K562 (cell line): ENCODE data around the gene ZNF490. TPM values are rescaled to one million over a fixed set of nuclear protein-coding genes. Genes with fewer than 3 reads are reported as not detected.
A peak's percentile ranks its signal among the peaks of the same experiment; 100 is the strongest.
"Not testable (repeated sequence)": the region's sequence is repeated elsewhere in the genome, so short reads cannot be mapped to it uniquely, and the experiment has no call there.

Experiments used
- ATAC-seq: fragments of 200-7000 bp; cut with Tn5 transposase; 3 replicates; pipeline ENCODE4 v1.9.1; 2020; ENCODE audit warnings: moderate library complexity
- BruUV-seq: library from RNA; stranded (reverse); fragments of 400-500 nt; replicated peaks from 2 replicates; lab custom pipeline; 2021; lab: Mats Ljungman, UMichigan
- CTCF ChIA-PET: fragments of 300-600 bp; formaldehyde crosslinking; extraction: SDS; loops from one replicate; lab custom pipeline; 2021; ENCODE audit warnings: low intra/inter-chr PET ratio; lab: Yijun Ruan, JAX
- POLR2A ChIA-PET: fragments of 300-600, 350-650 bp; sonication (Branson Sonifier 250); formaldehyde crosslinking; extraction: SDS; loops from one replicate; lab custom pipeline; 2021; ENCODE audit warnings: antibody characterized with exemption, inconsistent platforms; lab: Yijun Ruan, JAX
- DNase-seq, 4 experiments: peaks; one replicate each; pipeline versions ENCODE4 v3.0.0 to v3.0.0-alpha.2; 2011 to 2018; ENCODE audit warnings: low spot score in 3 of 4, mixed read lengths in 3 of 4; ENCODE audit errors: extremely low read depth in 1 of 4
- FAIRE-seq: peaks from 2 replicates; lab custom pipeline; 2011; peaks lifted over from hg19 to GRCh38; lab: Jason Lieb, UNC
- H2AFZ ChIP-seq: 2 replicates; pipeline ENCODE4 v1.6.0; 2011; ENCODE audit warnings: low read depth, low read length, control low read depth, inconsistent platforms
- H3K27ac ChIP-seq: fragments of 200-600 bp; 3 replicates; pipeline ENCODE4 v1.8.0; 2011; ENCODE audit warnings: low read depth, mild to moderate bottlenecking, control low read depth, inconsistent platforms, low read length, moderate library complexity, mixed read lengths; ENCODE audit errors: extremely low read depth
- H3K27me3 ChIP-seq, 2 experiments: fragments of 300-600 bp in 1 of 2; 2 replicates in 1 of 2; 3 replicates in 1 of 2; pipeline versions ENCODE4 v1.6.0 to v1.8.0; 2011; ENCODE audit warnings: inconsistent platforms in 2 of 2, low read length in 2 of 2, mild to moderate bottlenecking in 1 of 2, mixed read lengths in 1 of 2, moderate library complexity in 1 of 2; ENCODE audit not compliant: control insufficient read depth in 2 of 2, insufficient read depth in 2 of 2
- H3K36me3 ChIP-seq: fragments of 300-600 bp; 3 replicates; pipeline ENCODE4 v1.8.0; 2011; ENCODE audit warnings: mild to moderate bottlenecking, low read length, inconsistent platforms; ENCODE audit not compliant: control insufficient read depth, insufficient read depth
- H3K4me1 ChIP-seq, 2 experiments: fragments of 200-600 bp in 1 of 2; replicated peaks in 1 of 2; 2 replicates in 1 of 2; 3 replicates in 1 of 2; pipeline versions ENCODE4 v1.5.1 to v1.8.0; 2011; ENCODE audit warnings: inconsistent platforms in 2 of 2, low read length in 2 of 2, mild to moderate bottlenecking in 1 of 2, mixed read lengths in 1 of 2, moderate library complexity in 1 of 2; ENCODE audit not compliant: control insufficient read depth in 2 of 2, insufficient read depth in 2 of 2
- H3K4me2 ChIP-seq: 2 replicates; pipeline ENCODE4 v1.6.1; 2011; ENCODE audit warnings: low read length, control low read depth, inconsistent platforms, mixed read lengths; ENCODE audit not compliant: insufficient read depth
- H3K4me3 ChIP-seq: fragments of 200-600 bp; sonication (generic), shearing (Covaris generic); 2 replicates; pipeline ENCODE4 v1.5.1; 2016; ENCODE audit warnings: control low read depth, inconsistent platforms
- H3K79me2 ChIP-seq: fragments of 200-600 bp; 3 replicates; pipeline ENCODE4 v1.8.0; 2011; ENCODE audit warnings: low read length, inconsistent platforms; ENCODE audit not compliant: control insufficient read depth, insufficient read depth
- H3K9ac ChIP-seq, 2 experiments: 2 replicates each; pipeline versions ENCODE4 v1.6.0 to v1.6.1; 2011; ENCODE audit warnings: low read depth in 2 of 2, low read length in 2 of 2, control low read depth in 1 of 2, inconsistent platforms in 1 of 2, mild to moderate bottlenecking in 1 of 2, mixed read lengths in 1 of 2; ENCODE audit not compliant: insufficient read depth in 1 of 2
- H3K9me1 ChIP-seq: one replicate; pipeline ENCODE4 v1.6.0; 2011; ENCODE audit warnings: inconsistent platforms, mild to moderate bottlenecking, low read length, moderate library complexity; ENCODE audit not compliant: control insufficient read depth, insufficient read depth
- H3K9me3 ChIP-seq: replicated peaks from 2 replicates; pipeline ENCODE4 v1.5.1; 2011; ENCODE audit warnings: low read depth, low read length, inconsistent platforms; ENCODE audit not compliant: control insufficient read depth, insufficient read depth
- H4K20me1 ChIP-seq: replicated peaks from 2 replicates; pipeline ENCODE4 v1.6.1; 2011; ENCODE audit warnings: low read length, inconsistent platforms, mixed read lengths; ENCODE audit not compliant: control insufficient read depth, insufficient read depth
- BCOR ChIP-seq: fragments of 450-650 bp; IDR thresholded peaks from 2 replicates; pipeline ENCODE4 v1.6.1; 2016
- SIN3A ChIP-seq, 2 experiments: fragments of 150-350 bp in 1 of 2; IDR thresholded peaks; 2 replicates each; pipeline ENCODE4 v1.6.1; 2011 to 2016; ENCODE audit warnings: borderline replicate concordance in 2 of 2, low read depth in 2 of 2, low read length in 2 of 2, mild to moderate bottlenecking in 2 of 2, moderate library complexity in 2 of 2; ENCODE audit not compliant: control insufficient read depth in 1 of 2
- TAF1 ChIP-seq: IDR thresholded peaks from 2 replicates; pipeline ENCODE4 v1.6.1; 2011; ENCODE audit warnings: mild to moderate bottlenecking, low read length, moderate library complexity; ENCODE audit not compliant: insufficient read depth, control insufficient read depth, severe bottlenecking; ENCODE audit errors: extremely low read depth
- ZNF830 ChIP-seq: fragments of 250-450 bp; sonication (Bioruptor Pico); IDR thresholded peaks from 2 replicates; pipeline ENCODE4 v1.5.0; 2021; ENCODE audit warnings: mild to moderate bottlenecking
- WGBS: fragments of 100-300 bp; shearing (Covaris generic); methylation state at CpG from one replicate; pipeline ENCODE4 v1.1.6; 2016; ENCODE audit warnings: low coverage, mixed read lengths; ENCODE audit not compliant: insufficient coverage; ENCODE audit errors: missing lambda C conversion rate; 5-methylcytosine and 5-hydroxymethylcytosine counted together
- in situ Hi-C: fragments of 300-500 bp; cut with MboI; formaldehyde crosslinking; loops from 4 replicates; pipeline ENCODE4 v1.15.0; 2018; ENCODE audit warnings: inconsistent platforms, mixed read lengths
- intact Hi-C: fragments of 100-400 bp; cut with micrococcal nuclease; formaldehyde crosslinking; loops from 2 replicates; pipeline ENCODE4 v1.14.2; 2022
- polyA plus RNA-seq, 8 experiments: library from polyadenylated mRNA; depleted of rRNA in 4 of 8; stranded (reverse) in 5 of 8; unstranded in 3 of 8; fragments of >200 nt; fragmentation: Nextera tagmentation in 2 of 8; fragmentation: Illumina TruSeq in 1 of 8; extraction: Ambion mirVana in 2 of 8; extraction: Trizol in 1 of 8; gene quantifications; 2 replicates each; pipeline versions ENCODE4 v1.2.1 to v1.2.3, GENCODE V29; 2011 to 2014; ENCODE audit warnings: inconsistent platforms in 1 of 8, missing spikeins in 1 of 8
- total RNA-seq, 7 experiments: library from RNA; depleted of rRNA in 6 of 7; stranded (reverse); fragments of >200 nt in 6 of 7; fragmentation: Illumina TruSeq in 2 of 7; extraction: Trizol in 2 of 7; gene quantifications; 2 replicates each; pipeline versions ENCODE4 v1.2.1 to v1.2.3, GENCODE V29; 2011 to 2021; ENCODE audit warnings: low replicate concordance in 1 of 7
- TF ChIP-seq, protein P1 (sequence below), 2 experiments: fragments of 250-450 bp in 1 of 2; fragments of 450-650 bp in 1 of 2; sonication (Bioruptor Pico) in 1 of 2; IDR thresholded peaks; 2 replicates each; pipeline versions ENCODE4 v1.6.1 to v1.8.0; 2016 to 2021; ENCODE audit warnings: mild to moderate bottlenecking in 2 of 2, moderate library complexity in 2 of 2, missing compliant biosample characterization in 1 of 2, missing genetic modification characterization in 1 of 2

ZNF490 gene
- total and polyA plus RNA-seq, 9 of the 15 experiments (the other 6 are each of a cell fraction or from before 2014, with no cell fraction given), result 0.90 to 8.3 (median 4.4) TPM

GRCh38 chr19:12567951-12568350, 42.7 kb downstream of the ZNF490 start (continued):
- no peak for TF ChIP-seq SIN3A (IDR thresholded peaks at IDR 0.05; ENCODE audit: borderline replicate concordance in 2 of 2, control insufficient read depth in 1 of 2, low read depth in 2 of 2, low read length in 2 of 2)
- no peak for TF ChIP-seq ZNF830 (CRISPR knock-in tag)
- TF ChIP-seq, protein P1, sequence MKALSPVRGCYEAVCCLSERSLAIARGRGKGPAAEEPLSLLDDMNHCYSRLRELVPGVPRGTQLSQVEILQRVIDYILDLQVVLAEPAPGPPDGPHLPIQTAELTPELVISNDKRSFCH (CRISPR knock-in tag; IDR thresholded peaks at IDR 0.05), result no peak
- TF ChIP-seq, protein P1 (tag; IDR thresholded peaks at IDR 0.05), result no peak
- TF ChIP-seq TAF1, result no peak

- intact Hi-C loops, result loop anchor here (10.0 kb wide), 1 partner anchor 228 kb away; the partner anchor contains the start of gene JUNB
- H3K9ac ChIP-seq, CTCF ChIA-PET, H3K4me1 ChIP-seq, H2AFZ ChIP-seq, H4K20me1 ChIP-seq, ATAC-seq, FAIRE-seq, H3K79me2 ChIP-seq, in situ Hi-C loops, H3K36me3 ChIP-seq, DNase-seq, H3K27ac ChIP-seq, H3K27me3 ChIP-seq, H3K4me2 ChIP-seq, POLR2A ChIA-PET, H3K9me1 ChIP-seq, H3K9me3 ChIP-seq, H3K4me3 ChIP-seq, BruUV-seq: not testable (repeated sequence)
- peak; percentile 57; the same call in 1 of the 2 replicates for TF ChIP-seq BCOR
- 17% methylated on average over 5 of the region's 5 CpGs for WGBS
Observed at GRCh38 chr19:12566380-12566779, 44.2 kb downstream of the ZNF490 start.
